Common myeloid progenitor, CD34-positive (primary cell): ENCODE results near the gene SMOC1.

ENCODE experiments used
- CTCF ChIA-PET: fragments of 350-600 bp; sonication (Branson Sonifier 250); formaldehyde crosslinking; loops from one replicate; lab custom pipeline; 2021; ENCODE audit warnings: antibody characterized with exemption; lab: Charles Lee
- POLR2A ChIA-PET: fragments of 350-600 bp; sonication (Branson Sonifier 250); formaldehyde crosslinking; loops from one replicate; lab custom pipeline; 2021; ENCODE audit warnings: antibody characterized with exemption; lab: Charles Lee
- DNase-seq, 3 donors: peaks; one replicate each; pipeline versions ENCODE4 v3.0.0 to v3.0.0-alpha.2; 2013
- H3K27ac ChIP-seq, 2 experiments: 1 replicate in 1 of 2; 2 replicates in 1 of 2; pipeline ENCODE4 v1.7.0; 2013; ENCODE audit warnings: inconsistent platforms in 2 of 2, low read length in 2 of 2, mild to moderate bottlenecking in 2 of 2, low read depth in 1 of 2, moderate library complexity in 1 of 2; ENCODE audit not compliant: severe bottlenecking in 2 of 2, insufficient read depth in 1 of 2, poor library complexity in 1 of 2
- H3K27me3 ChIP-seq, 5 experiments: replicated peaks in 2 of 5; 1 replicate in 3 of 5; 2 replicates in 2 of 5; pipeline versions ENCODE4 v1.6.1 to v1.7.0; 2013; ENCODE audit warnings: low read length in 4 of 5, mild to moderate bottlenecking in 2 of 5, moderate library complexity in 2 of 5, inconsistent platforms in 1 of 5; ENCODE audit not compliant: insufficient read depth in 5 of 5, control insufficient read depth in 4 of 5
- H3K36me3 ChIP-seq, 4 experiments: 1 replicate in 2 of 4; 2 replicates in 2 of 4; pipeline versions ENCODE4 v1.6.1 to v1.7.0; 2013; ENCODE audit warnings: low read length in 3 of 4, control low read depth in 1 of 4, mild to moderate bottlenecking in 1 of 4; ENCODE audit not compliant: control insufficient read depth in 4 of 4, insufficient read depth in 4 of 4
- H3K4me1 ChIP-seq, 4 experiments: 1 replicate in 3 of 4; 2 replicates in 1 of 4; pipeline versions ENCODE4 v1.6.1 to v1.7.1; 2013; ENCODE audit warnings: low read length in 3 of 4, mild to moderate bottlenecking in 3 of 4, control low read depth in 1 of 4, inconsistent platforms in 1 of 4, moderate library complexity in 1 of 4; ENCODE audit not compliant: control insufficient read depth in 4 of 4, insufficient read depth in 4 of 4; ENCODE audit errors: control extremely low read depth in 1 of 4
- H3K4me3 ChIP-seq, 7 experiments: 1 replicate in 4 of 7; 2 replicates in 3 of 7; pipeline versions ENCODE4 v1.5.1 to v1.7.0; 2013; ENCODE audit warnings: mild to moderate bottlenecking in 7 of 7, low read length in 6 of 7, moderate library complexity in 6 of 7, inconsistent platforms in 2 of 7, low read depth in 2 of 7, control low read depth in 1 of 7; ENCODE audit not compliant: insufficient read depth in 4 of 7, control insufficient read depth in 1 of 7; ENCODE audit errors: extremely low read depth in 1 of 7
- H3K9me3 ChIP-seq, 5 experiments: 1 replicate in 4 of 5; 2 replicates in 1 of 5; pipeline versions ENCODE4 v1.6.1 to v1.7.1; 2013; ENCODE audit warnings: low read length in 4 of 5, mild to moderate bottlenecking in 2 of 5, inconsistent platforms in 1 of 5, low read depth in 1 of 5, moderate library complexity in 1 of 5; ENCODE audit not compliant: control insufficient read depth in 4 of 5, insufficient read depth in 2 of 5; ENCODE audit errors: control extremely low read depth in 1 of 5
- WGBS: methylation state at CpG from one replicate; pipeline ENCODE4 v1.1.5; 2013; ENCODE audit not compliant: insufficient coverage; 5-methylcytosine and 5-hydroxymethylcytosine counted together

SMOC1 gene

DNA sequence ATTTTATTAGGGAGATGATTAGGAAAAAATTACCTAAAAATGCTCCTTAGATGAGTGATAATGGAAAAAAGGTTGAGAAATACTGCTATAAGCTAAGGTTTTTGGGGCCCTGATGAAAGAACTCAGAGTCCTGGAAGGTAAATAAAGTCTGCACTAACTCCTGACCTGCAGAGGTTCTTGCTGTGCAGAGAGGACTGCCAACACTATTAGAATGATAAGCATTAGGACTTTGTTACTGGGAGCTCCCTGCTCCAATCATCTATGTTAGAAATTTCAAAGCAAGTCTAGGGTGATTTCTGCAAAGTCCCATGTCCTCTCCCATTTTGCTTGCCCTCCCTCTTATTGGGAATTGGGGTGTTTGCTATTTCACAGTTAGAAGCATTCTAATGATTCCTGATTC, 112.2 kb downstream of the SMOC1 start:
- no peak for DNase-seq
- ChIA-PET CTCF (interaction anchor here (1.7 kb wide), 1 partner anchor 9 kb away, joined by 3 read pairs; no protein-coding TSS in a partner anchor), POLR2A (no interaction called here)
- no peak overlapping the region for H3K27ac ChIP-seq
- H3K4me3 ChIP-seq, result no peak overlapping the region
- no peaks in the 10 kb centered on the region for H3K36me3 ChIP-seq
- peaks cover 0 to 18% (median 8%) of the 10 kb centered on the region in 5 experiments for H3K27me3 ChIP-seq
- H3K4me1 ChIP-seq, result no peaks in the 10 kb centered on the region
- no peaks in the 10 kb centered on the region for H3K9me3 ChIP-seq

DNA sequence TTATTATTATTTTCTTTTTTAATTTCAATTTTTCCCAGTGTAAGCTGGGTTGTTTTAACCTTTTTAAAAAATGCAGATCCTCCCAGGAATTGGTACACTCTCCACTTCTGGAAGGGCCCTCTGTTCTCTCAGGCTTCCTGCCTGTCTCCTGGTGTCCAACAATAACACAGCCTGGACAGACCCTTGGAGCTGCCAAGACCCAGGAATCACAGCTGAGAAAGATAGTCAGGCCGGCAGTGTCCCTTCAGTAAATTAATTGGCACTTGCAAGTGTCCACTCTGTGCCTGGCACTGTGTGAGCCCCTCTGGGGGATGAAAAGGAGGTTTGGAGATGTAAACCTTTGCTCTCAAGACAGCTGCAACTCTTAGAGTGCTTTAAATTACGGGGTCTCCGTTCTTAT, 113.3 kb downstream of the SMOC1 start:
- ChIA-PET CTCF (no interaction called here), POLR2A (no interaction called here)
- H3K4me3 ChIP-seq, result no peak overlapping the region
- DNase-seq, result no peak
- H3K27me3 ChIP-seq, result peaks cover 0 to 18% (median 8%) of the 10 kb centered on the region in 5 experiments
- no peaks in the 10 kb centered on the region for H3K4me1 ChIP-seq
- no peaks in the 10 kb centered on the region for H3K9me3 ChIP-seq
- WGBS, result 95% methylated on average over 3 of the region's 3 CpGs
- no peaks in the 10 kb centered on the region for H3K36me3 ChIP-seq
- H3K27ac ChIP-seq, result no peak overlapping the region

DNA sequence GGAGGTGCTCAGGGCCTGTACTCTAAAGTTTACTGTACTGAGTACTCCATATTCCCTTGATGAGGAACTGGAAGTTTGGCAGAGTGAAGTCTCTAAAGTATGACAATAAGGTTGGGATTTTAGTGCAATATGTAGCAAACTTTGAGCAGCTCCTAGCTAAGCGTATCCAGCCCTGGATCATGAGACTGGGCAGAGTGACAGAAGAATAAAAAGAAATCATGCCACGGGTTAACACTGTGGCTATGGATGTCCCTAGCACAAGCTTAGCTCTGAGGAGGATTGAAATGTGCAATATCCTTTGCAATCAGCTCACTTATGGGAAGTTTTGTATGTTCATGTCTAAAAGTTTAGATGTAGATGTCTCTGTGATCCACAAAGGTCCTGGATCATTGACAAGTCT, 114.1 kb downstream of the SMOC1 start:
- Histone ChIP-seq H3K27me3 (peaks cover 0 to 18% (median 8%) of the 10 kb centered on the region in 5 experiments), H3K36me3 (no peaks in the 10 kb centered on the region), H3K4me1 (no peaks in the 10 kb centered on the region), H3K9me3 (no peaks in the 10 kb centered on the region), H3K4me3 (no peak overlapping the region), H3K27ac (no peak overlapping the region)
- DNase-seq, result no peak
- CTCF ChIA-PET, result no interaction called here
- POLR2A ChIA-PET, result no interaction called here
- 93% methylated on average over 2 of the region's 2 CpGs for WGBS

DNA sequence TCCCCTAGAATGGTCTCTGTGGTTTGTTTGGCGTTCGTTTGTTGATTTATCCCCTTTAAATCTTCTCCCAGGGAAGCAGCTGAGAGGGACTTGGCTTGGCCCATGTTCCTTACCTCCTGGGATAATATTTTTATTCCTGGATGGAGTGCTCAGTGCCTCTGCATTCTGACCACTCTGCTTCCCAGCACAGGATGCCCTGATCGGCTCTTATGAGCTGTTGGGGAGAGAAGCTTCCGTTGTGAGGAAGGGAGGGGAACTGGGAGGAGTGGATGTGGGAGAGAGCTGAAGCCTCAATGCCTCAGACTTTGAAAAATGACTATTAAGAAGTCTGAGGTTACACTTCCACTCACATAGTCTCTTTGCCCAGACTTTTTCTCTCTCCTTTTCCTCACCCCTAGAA, 114.8 kb downstream of the SMOC1 start:
- 50% methylated on average over 2 of the region's 4 CpGs for WGBS
- DNase-seq, result no peak
- Histone ChIP-seq H3K27me3 (peaks cover 0 to 19% (median 8%) of the 10 kb centered on the region in 5 experiments), H3K36me3 (no peaks in the 10 kb centered on the region), H3K27ac (no peak overlapping the region), H3K4me1 (no peaks in the 10 kb centered on the region), H3K4me3 (no peak overlapping the region), H3K9me3 (no peaks in the 10 kb centered on the region)
- POLR2A ChIA-PET, result no interaction called here
- CTCF ChIA-PET, result no interaction called here

DNA sequence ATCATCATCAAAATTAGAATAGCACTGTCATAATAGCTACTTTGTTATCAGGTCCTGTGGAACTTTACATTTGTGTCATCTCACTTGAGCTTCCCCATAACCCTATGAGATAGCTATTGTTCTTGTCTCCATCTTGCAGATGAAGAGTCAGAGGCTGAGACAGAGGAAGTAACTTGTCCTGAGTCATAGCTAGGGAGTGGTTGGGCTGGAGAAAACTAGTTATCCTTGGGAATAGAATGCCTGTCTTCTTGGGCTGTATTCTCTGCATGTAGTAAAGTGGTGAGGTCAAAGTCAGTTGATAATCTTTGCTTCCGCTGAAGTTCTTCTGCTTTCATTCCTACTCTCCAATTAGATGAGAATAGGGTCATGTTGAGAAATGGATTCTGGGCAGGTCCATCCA, 117.0 kb downstream of the SMOC1 start:
- no peak overlapping the region for H3K27ac ChIP-seq
- no peak overlapping the region for H3K4me3 ChIP-seq
- H3K36me3 ChIP-seq, result no peaks in the 10 kb centered on the region
- no peaks in the 10 kb centered on the region for H3K4me1 ChIP-seq
- H3K9me3 ChIP-seq, result no peaks in the 10 kb centered on the region
- CTCF ChIA-PET, result interaction anchor here (0.8 to 1.8 kb wide), 2 partner anchors 13 to 16 kb away, joined by 3 to 6 read pairs; no protein-coding TSS in a partner anchor
- no CpG with 5 or more reads among the region's 1 CpG for WGBS
- peaks cover 0 to 18% (median 8%) of the 10 kb centered on the region in 5 experiments for H3K27me3 ChIP-seq
- POLR2A ChIA-PET, result no interaction called here
- no peak for DNase-seq

DNA sequence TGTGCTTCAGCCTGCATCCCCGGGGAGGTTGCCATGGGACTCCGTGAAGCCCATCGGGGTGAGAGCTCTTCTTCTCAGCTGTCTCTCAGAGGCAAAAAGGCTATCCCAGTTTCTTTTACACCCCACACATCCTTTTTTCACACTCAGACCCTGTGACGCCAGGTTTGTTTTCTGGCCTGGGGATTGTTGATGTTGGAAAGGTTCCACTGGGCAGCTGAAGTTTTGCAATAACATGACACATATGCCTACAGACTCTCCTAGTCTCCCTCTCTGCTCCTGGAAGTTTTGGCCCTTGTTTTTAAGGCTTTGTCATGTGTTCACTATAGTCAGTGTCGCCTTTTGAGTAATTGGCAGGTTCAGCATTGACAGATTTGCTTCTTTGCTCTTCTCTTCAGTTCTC, 118.6 kb downstream of the SMOC1 start:
- H3K9me3 ChIP-seq, result no peaks in the 10 kb centered on the region
- no peak for DNase-seq
- H3K4me3 ChIP-seq, result no peak overlapping the region
- H3K4me1 ChIP-seq, result no peaks in the 10 kb centered on the region
- CTCF ChIA-PET, result interaction anchor here (0.6 kb wide), 1 partner anchor 59 kb away, joined by 3 read pairs; no protein-coding TSS in a partner anchor
- 100% methylated on average over 4 of the region's 5 CpGs for WGBS
- H3K36me3 ChIP-seq, result no peaks in the 10 kb centered on the region
- H3K27me3 ChIP-seq, result peaks cover 0 to 16% (median 8%) of the 10 kb centered on the region in 5 experiments
- POLR2A ChIA-PET, result no interaction called here
- H3K27ac ChIP-seq, result no peak overlapping the region

DNA sequence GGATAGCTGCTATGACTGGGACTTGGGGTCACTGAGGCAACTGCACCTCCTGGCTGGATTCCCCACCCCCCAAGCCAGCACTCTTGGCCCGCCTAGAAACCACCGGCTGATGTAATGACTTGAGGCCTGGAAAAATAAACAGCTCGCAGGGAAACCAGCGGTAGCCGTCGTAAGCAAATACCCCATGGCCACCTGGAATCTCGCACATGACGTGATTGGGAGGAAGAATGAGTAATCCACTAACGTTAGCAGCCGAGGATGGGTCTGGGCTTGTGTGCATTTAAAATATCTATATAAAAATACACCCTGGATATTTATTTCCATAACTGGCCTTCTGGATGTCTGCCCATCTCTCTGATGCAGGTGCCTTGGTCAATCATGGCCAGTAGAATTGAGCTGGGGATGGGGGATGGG, 120.1 kb downstream of the SMOC1 start:
- no peak for DNase-seq
- H3K9me3 ChIP-seq, result no peaks in the 10 kb centered on the region
- H3K4me3 ChIP-seq, result no peak overlapping the region
- CTCF ChIA-PET, result no interaction called here
- no peak overlapping the region for H3K27ac ChIP-seq
- 99% methylated on average over 6 of the region's 10 CpGs for WGBS
- POLR2A ChIA-PET, result no interaction called here
- no peaks in the 10 kb centered on the region for H3K4me1 ChIP-seq
- peaks cover 0 to 15% (median 0%) of the 10 kb centered on the region in 5 experiments for H3K27me3 ChIP-seq
- no peaks in the 10 kb centered on the region for H3K36me3 ChIP-seq
